GM11168 (cell line): Measurements from ENCODE around the gene APCS.

ENCODE experiments used
- in situ Hi-C: fragments of 300-500 bp; cut with MboI; formaldehyde crosslinking; loops from one replicate; pipeline ENCODE4 v1.12.0; 2022; ENCODE audit warnings: low sequenced_read_pairs; ENCODE audit not compliant: unreplicated experiment

Gene APCS

GRCh38 chr1:159587461-159587951 lies at the start of gene APCS:
APCS (plus strand) TSS chr1:159587826; CDS start chr1:159587922, 96 bp downstream.
- in situ Hi-C loops = no loop called here

GRCh38 chr1:159548126-159548525 lies 39.5 kb upstream of the APCS start:
- in situ Hi-C loops = no loop called here

GRCh38 chr1:159554261-159554660 lies 33.4 kb upstream of the APCS start:
- in situ Hi-C loops = no loop called here

GRCh38 chr1:159554696-159555095 lies 32.9 kb upstream of the APCS start:
- in situ Hi-C loops = no loop called here

- in situ Hi-C loops = no loop called here
Measured at GRCh38 chr1:159556931-159557369, 30.7 kb upstream of the APCS start.

- in situ Hi-C loops = no loop called here
Measured at GRCh38 chr1:159560599-159560998, 27.0 kb upstream of the APCS start.

GRCh38 chr1:159561497-159561896 lies 26.1 kb upstream of the APCS start:
- in situ Hi-C loops = no loop called here

- in situ Hi-C loops = no loop called here
Measured at GRCh38 chr1:159562680-159563079, 24.9 kb upstream of the APCS start.

- in situ Hi-C loops = no loop called here
Measured at GRCh38 chr1:159577446-159577845, 10.2 kb upstream of the APCS start.

GRCh38 chr1:159580340-159580739 lies 7.3 kb upstream of the APCS start:
- in situ Hi-C loops = no loop called here

- in situ Hi-C loops = no loop called here
Measured at GRCh38 chr1:159581422-159581821, 6.2 kb upstream of the APCS start.

- in situ Hi-C loops = no loop called here
Measured at GRCh38 chr1:159584536-159584935, 3.1 kb upstream of the APCS start.

- in situ Hi-C loops = no loop called here
Measured at GRCh38 chr1:159591981-159592380, 4.4 kb downstream of the APCS start.

GRCh38 chr1:159594625-159595405 lies 7.2 kb downstream of the APCS start:
- in situ Hi-C loops = no loop called here

- in situ Hi-C loops = no loop called here
Measured at GRCh38 chr1:159598196-159598595, 10.6 kb downstream of the APCS start.

- in situ Hi-C loops = no loop called here
Measured at GRCh38 chr1:159600894-159601293, 13.3 kb downstream of the APCS start.

GRCh38 chr1:159602501-159602999 lies 14.9 kb downstream of the APCS start:
- in situ Hi-C loops = no loop called here

GRCh38 chr1:159612211-159612885 lies 24.7 kb downstream of the APCS start:
- in situ Hi-C loops = no loop called here

GRCh38 chr1:159632922-159633321 lies 45.3 kb downstream of the APCS start:
- in situ Hi-C loops = no loop called here
